Activated CD8-positive, alpha-beta memory T cell treated with anti-CD3 and anti-CD28 coated beads for 1 hour (primary cell): ENCODE measurements around the gene GPR132.
A peak's percentile ranks its signal among the peaks of the same experiment; 100 is the strongest.

ENCODE experiments used
- DNase-seq, 2 donors: peaks; one replicate each; pipeline ENCODE4 v3.0.0-alpha.2; 2020; ENCODE audit warnings: low read depth in 1 of 2; ENCODE audit errors: extremely low read depth in 1 of 2

The GPR132 gene

DNA sequence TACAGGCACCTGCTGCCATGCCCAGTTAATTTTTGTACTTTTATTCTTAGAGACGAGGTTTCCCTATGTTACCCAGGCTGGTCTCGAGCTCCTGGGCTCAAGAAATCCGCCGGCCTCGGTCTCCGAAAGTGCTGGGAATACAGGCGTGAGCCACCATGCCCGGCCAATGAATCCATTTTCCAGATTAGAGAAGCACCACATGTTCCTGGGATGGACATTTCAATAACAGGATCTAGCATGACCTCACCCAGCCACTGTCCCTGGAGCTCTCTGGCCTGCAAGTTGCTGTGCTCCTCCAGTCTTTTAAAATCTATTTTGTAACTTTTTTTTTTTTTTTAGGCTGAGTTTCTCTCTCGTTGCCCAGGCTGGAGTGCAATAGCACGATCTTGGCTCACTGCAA, 2.2 kb downstream of the GPR132 start:
- DNase-seq = no peak

GRCh38 chr14:105062048-105062433, 3.2 kb downstream of the GPR132 start:
- DNase-seq = no peak

- DNase-seq = no peak
Measured at GRCh38 chr14:105061428-105062047, 3.7 kb downstream of the GPR132 start.

DNA sequence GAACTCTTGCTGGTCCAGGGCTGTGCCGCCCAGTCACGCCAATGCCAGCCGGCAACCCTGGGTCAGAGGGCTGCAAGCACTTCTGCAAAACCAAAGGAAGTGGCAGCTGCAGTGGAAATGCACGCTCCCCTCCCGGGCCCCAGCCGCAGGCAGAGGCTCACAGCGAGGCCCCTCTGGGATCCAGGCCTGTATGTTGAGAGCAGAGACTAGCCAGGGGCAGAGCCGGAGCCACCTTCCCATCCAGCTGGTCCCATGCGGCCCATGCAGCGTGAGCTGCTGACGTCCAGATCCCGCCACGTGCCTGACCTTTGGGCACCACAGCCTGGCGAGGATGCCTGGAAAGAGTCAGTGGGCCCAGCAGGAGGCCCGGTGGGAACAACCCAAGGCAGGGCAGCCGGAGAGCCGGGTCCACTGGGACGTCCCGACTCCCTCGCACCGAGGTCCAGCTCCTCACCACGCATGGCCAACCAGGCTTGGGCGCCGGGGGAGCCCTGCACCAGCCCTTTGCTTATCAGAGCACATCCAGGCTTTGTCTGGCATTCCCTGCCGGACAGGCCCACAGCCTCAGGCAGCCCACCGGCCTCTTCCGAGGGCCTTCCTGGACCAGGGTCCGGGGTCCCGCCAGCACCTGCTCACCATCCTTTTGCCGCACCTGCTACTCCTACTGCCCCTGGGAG, 4.3 kb downstream of the GPR132 start:
- no peak for DNase-seq

- no peak for DNase-seq
Measured at GRCh38 chr14:105059925-105060565, 5.2 kb downstream of the GPR132 start.

- peak in 1 of 2 donors; percentile 64 for DNase-seq
Measured at GRCh38 chr14:105059035-105059924, 6.0 kb downstream of the GPR132 start.

GRCh38 chr14:105058521-105059034, 6.7 kb downstream of the GPR132 start:
- no peak for DNase-seq

GRCh38 chr14:105056303-105056831, 8.9 kb downstream of the GPR132 start:
- DNase-seq = no peak

DNA sequence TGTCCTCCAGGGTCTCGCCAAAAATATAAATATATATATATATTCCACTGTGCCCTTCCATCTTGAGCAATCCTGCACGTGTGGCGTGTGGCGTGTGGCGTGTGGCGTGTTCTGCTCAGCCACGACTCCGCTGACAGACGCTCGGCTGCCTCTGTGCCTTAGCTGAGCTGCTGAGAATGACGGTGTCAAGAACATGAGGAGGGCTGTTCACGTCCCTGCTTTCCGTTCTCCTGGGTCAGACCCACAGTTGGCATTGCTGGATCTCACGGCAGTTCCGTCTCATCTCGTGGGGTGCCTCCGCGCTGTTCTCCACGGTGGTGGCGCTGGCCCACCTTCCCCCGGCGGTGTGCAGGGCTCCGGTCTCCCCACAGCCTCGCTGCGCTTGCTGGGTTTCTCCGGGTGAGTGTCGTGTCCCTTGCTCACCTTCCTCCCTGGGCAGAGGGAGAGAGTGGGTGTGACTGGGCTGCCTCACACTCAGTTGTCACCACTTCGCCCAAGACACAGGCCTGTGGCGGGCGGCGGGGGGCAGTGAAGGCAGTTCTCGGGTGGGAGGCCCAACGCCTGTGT, 9.4 kb downstream of the GPR132 start:
- no peak for DNase-seq

DNA sequence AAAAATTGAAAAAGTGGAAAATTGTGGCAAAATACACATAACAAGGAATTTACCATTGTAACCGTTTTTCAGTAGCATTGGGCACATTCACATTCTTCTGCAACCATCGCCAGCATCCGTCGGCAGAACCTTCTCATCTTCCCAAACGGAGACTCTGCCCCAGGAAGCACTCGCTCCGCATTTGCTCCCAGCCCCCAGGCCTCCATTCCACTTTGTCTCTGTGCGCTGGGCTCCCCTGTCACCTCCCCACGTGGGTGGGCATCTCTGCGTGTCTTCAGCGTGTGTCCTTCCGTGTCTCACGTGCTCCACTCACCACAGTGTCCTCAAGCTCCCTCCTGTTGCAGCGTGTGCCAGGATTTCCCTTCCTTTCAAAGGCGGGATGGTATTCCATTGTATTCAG, 9.9 kb downstream of the GPR132 start:
- DNase-seq = no peak

- DNase-seq = no peak
Measured at GRCh38 chr14:105053996-105054395, 11.2 kb downstream of the GPR132 start.

- DNase-seq = no peak
Measured at GRCh38 chr14:105053421-105053820, 11.8 kb downstream of the GPR132 start.

DNA sequence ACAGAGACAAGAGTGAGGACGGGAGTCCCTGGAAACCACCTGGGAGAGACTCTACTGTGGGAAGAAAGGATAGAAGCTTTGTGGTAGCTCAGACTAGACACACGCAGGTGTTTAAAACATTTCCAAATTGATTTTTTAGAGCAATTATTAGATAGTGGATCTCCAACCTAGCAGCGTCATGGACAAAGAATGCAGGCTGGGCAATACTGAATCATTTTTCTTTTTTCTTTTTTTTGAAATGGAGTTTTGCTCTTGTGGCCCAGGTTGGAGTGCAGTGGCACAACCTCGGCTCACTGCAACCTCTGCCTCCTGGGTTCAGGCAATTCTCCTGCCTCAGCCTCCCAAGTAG, 13.1 kb downstream of the GPR132 start:
- no peak for DNase-seq

GRCh38 chr14:105051182-105052109, 13.8 kb downstream of the GPR132 start:
- DNase-seq = no peak

GRCh38 chr14:105050551-105050897, 14.7 kb downstream of the GPR132 start:
- DNase-seq = no peak

DNA sequence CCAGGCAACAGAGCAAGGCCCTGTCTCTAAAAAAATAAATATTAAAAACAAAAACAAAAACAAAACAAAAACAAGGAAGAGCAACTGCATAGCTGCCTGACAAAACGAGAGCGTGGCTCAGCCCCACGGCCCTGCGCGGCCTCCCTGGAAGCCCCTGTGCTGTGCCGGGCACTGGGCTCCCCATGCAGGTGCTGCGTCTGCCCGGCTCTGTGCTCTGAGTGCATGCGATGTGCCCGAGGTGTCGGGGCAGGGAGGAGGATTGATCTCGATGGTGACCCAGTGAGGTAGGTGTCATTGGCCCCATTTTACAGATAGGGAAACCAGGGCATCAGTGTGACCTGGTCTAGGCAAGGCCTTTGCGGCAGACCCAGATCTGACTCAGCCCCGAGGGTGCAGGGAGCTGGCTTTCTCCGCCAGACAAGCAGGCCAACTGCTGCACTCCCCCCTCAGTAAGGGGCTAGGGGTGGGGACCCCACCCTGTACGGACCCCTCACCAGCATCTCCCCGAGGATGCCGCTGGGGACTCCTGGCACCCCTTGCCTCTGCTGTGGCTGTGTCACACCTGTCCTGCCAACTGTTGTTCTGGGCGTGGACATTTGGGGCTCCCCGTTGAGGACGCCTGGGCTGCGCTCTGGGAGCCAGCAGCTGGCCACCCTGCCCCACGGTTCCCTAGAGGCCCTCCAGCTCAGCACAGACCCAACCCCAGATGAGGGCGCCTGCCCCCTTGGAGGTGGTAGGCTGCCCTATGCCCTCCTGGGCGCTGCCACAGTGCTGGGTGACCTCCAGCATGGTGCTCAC, 15.3 kb downstream of the GPR132 start:
- no peak for DNase-seq

DNA sequence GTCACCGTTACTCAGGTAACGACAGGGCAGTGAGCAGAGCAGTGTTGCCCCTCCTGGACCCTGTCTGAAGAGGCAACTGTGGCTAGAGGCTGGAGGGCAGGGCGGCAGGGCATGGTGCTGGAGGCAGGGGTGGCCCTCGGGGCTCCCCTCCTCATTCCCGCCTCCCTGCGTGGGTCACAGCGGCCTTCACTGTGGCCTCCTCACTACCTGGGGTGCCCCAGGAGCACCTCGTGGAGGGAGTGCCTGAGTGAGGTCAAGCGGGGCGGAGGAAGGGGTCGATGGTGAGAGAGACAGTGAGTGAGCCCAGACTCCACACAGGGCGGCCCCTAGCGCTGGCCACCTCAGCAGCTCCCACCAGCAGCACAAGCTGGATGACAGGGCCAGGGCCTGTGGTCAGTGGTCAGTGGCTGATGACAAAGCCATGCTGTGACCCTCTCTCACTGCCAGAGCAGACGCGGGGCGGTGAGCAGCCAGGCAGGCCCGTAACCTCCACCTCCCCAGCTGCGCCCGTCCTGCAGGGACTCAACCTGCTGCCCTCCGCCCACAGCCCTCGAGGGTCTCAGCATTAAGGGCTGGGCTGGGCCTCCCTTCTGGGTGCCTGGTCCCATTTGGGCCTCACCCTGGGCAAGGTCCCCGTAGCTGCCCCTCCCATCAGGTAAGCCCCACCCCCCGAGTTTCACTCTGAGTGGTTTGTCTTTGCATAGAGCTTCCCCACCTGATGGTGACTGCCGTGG, 17.8 kb downstream of the GPR132 start:
- DNase-seq = no peak

- DNase-seq = no peak
Measured at GRCh38 chr14:105046891-105047282, 18.3 kb downstream of the GPR132 start.
